Activated CD4-positive, CD25-positive, alpha-beta regulatory T cell treated with anti-CD3 and anti-CD28 coated beads, Interleukin-2, amount 50 U/mL, for 16 hours (primary cell): ENCODE data around the gene CCDC12.

Experiments used
- DNase-seq: peaks from one replicate; pipeline ENCODE4 v3.0.0-alpha.2; 2020; ENCODE audit warnings: low read depth, low spot score

Gene CCDC12

GRCh38 chr3:46957092-46957820, 19.3 kb downstream of the CCDC12 start:
- DNase-seq, result no peak

GRCh38 chr3:46955801-46956259, 20.7 kb downstream of the CCDC12 start:
- no peak for DNase-seq

- no peak for DNase-seq
These were observed 21.4 kb downstream of the CCDC12 start for GRCh38 chr3:46955157-46955556.

- no peak for DNase-seq
These were observed 22.4 kb downstream of the CCDC12 start for GRCh38 chr3:46954178-46954577.

- DNase-seq, result no peak
These were observed 23.1 kb downstream of the CCDC12 start for GRCh38 chr3:46953234-46954010.

- DNase-seq, result no peak
These were observed 23.7 kb downstream of the CCDC12 start for GRCh38 chr3:46952813-46953212.

- DNase-seq, result no peak
These were observed 25.8 kb downstream of the CCDC12 start for GRCh38 chr3:46950650-46951241.

- no peak for DNase-seq
These were observed 26.4 kb downstream of the CCDC12 start for GRCh38 chr3:46950177-46950576.

GRCh38 chr3:46948830-46949671, 27.5 kb downstream of the CCDC12 start:
- no peak for DNase-seq

GRCh38 chr3:46947981-46948791, 28.4 kb downstream of the CCDC12 start:
- peak; percentile 26 for DNase-seq

GRCh38 chr3:46947546-46947901, 29.0 kb downstream of the CCDC12 start:
- DNase-seq, result no peak

- DNase-seq, result peak; percentile 32
These were observed 29.5 kb downstream of the CCDC12 start for GRCh38 chr3:46946856-46947545.

- no peak for DNase-seq
These were observed 30.1 kb downstream of the CCDC12 start for GRCh38 chr3:46946416-46946815.

- no peak for DNase-seq
These were observed 32.4 kb downstream of the CCDC12 start for GRCh38 chr3:46944191-46944590.

GRCh38 chr3:46943237-46944187, 33.0 kb downstream of the CCDC12 start:
- no peak for DNase-seq

- no peak for DNase-seq
These were observed 33.9 kb downstream of the CCDC12 start for GRCh38 chr3:46942481-46943236.

- DNase-seq, result no peak
These were observed 34.5 kb downstream of the CCDC12 start for GRCh38 chr3:46942076-46942475.
